Measurements from ENCODE around the gene PFN4.

PFN4 gene

DNA sequence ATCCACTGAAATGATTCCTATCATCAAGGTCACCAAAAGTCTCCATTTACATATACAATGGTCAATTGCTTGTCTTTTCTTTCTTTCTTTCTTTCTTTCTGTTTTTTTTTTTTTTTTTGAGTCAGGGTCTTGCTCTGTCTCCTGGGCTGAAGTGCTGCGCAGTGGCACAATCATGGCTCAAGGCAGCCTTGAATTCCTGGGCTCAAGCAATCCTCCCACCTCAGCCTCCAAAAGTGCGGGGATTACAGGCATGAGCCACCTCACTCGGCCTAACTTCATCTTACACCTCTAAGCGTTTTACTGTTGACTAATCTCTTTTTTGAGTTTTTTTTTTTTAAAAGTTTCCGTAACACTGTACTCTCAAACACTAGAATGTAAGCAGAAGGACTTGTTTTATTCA, 47.9 kb downstream of the PFN4 start:
- TF ChIP-seq, protein P1, sequence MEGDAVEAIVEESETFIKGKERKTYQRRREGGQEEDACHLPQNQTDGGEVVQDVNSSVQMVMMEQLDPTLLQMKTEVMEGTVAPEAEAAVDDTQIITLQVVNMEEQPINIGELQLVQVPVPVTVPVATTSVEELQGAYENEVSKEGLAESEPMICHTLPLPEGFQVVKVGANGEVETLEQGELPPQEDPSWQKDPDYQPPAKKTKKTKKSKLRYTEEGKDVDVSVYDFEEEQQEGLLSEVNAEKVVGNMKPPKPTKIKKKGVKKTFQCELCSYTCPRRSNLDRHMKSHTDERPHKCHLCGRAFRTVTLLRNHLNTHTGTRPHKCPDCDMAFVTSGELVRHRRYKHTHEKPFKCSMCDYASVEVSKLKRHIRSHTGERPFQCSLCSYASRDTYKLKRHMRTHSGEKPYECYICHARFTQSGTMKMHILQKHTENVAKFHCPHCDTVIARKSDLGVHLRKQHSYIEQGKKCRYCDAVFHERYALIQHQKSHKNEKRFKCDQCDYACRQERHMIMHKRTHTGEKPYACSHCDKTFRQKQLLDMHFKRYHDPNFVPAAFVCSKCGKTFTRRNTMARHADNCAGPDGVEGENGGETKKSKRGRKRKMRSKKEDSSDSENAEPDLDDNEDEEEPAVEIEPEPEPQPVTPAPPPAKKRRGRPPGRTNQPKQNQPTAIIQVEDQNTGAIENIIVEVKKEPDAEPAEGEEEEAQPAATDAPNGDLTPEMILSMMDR (IDR thresholded peaks at IDR 0.05; ENCODE audit: low read depth, low read length): no peak
- peak overlapping the region; percentile 84 to 89 for H3K4me3 ChIP-seq (replicated peaks in 1 of 2; ENCODE audit: low read depth in 2 of 2, low read length in 2 of 2)

DNA sequence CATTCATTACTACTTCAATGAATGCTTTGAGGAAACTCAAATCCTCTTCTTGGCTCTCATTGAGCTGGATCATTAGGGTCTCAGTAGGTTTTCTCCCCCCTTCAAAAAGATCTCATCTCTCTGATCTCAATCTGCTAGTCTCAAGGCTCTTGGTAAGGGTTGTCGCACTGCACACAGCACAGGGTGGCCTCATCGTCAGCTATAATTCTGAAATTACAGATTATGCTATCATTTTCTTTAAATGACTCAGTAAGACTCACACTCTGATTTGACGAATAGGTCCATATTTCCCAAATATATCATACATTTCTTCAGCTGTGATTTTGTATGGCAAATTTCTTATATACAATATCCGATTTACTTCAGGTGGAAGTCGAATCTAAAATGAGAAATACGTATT, 49.3 kb downstream of the PFN4 start:
- DNase-seq (ENCODE audit: low read depth in 2 of 2): no peak

More for the DNA sequence above, 47.9 kb downstream of the PFN4 start:
- DNase-seq (ENCODE audit: low read depth in 2 of 2): no peak

DNA sequence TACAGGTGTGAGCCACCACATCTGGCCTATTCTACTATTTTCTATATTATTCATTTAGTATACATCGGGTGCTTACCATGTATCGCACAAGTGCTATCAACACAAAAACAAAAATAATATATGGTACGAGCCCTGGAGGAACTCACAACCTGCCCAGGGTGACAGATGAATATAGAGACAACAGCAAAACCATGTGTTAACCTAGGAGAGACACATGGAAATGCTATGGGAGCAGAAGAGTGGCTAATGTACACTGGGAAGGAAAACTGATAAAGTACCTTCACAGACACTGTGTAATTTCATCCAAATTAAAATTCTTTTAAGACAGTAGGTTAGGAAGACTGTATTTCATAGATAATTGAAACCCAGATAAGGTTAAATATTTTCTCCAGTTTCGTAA, 50.9 kb downstream of the PFN4 start:
- TF ChIP-seq, protein P1 (IDR thresholded peaks at IDR 0.05; ENCODE audit: low read depth, low read length): no peak
- no peak overlapping the region for H3K4me3 ChIP-seq (replicated peaks in 1 of 2; ENCODE audit: low read depth in 2 of 2, low read length in 2 of 2)
- DNase-seq (ENCODE audit: low read depth in 2 of 2): no peak

More for the DNA sequence above, 49.3 kb downstream of the PFN4 start:
- TF ChIP-seq, protein P1 (IDR thresholded peaks at IDR 0.05; ENCODE audit: low read depth, low read length): no peak
- H3K4me3 ChIP-seq (replicated peaks in 1 of 2; ENCODE audit: low read depth in 2 of 2, low read length in 2 of 2): no peak overlapping the region

DNA sequence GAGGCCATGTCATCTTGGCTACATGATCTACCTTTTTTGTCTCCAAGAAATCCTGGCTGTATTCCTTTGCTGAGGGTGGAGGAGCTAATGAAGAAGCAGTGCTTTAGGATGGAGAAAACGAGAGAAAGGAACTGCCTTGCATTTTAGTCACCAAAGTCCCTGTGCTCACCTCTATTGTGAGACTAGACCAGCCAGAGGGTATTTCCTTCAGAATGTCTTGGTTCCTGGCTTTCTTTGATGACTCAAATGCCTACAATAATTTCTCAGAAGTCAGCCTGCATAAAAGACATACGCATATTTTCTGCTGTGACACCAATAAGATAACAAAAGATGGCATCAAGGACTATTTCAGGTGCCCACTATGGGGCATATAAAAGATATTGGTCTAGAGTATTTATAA, 57.8 kb downstream of the PFN4 start:
- H3K4me3 ChIP-seq (replicated peaks in 1 of 2; ENCODE audit: low read depth in 2 of 2, low read length in 2 of 2): no peak overlapping the region
- TF ChIP-seq, protein P1 (IDR thresholded peaks at IDR 0.05; ENCODE audit: low read depth, low read length): no peak
- no peak for DNase-seq (ENCODE audit: low read depth in 2 of 2)

Data from cardiac fibroblast (primary cell).